ENCODE measurements around the gene NACC2.

Gene NACC2

GRCh38 chr9:136092741-136093140, 2.3 kb downstream of the NACC2 start:
- DNase-seq (ENCODE audit: low spot score), result no peak

- no peak for DNase-seq (ENCODE audit: low spot score)
These were observed 2.8 kb downstream of the NACC2 start for GRCh38 chr9:136092353-136092650.

- DNase-seq (ENCODE audit: low spot score), result no peak
These were observed 3.3 kb downstream of the NACC2 start for GRCh38 chr9:136091582-136092352.

GRCh38 chr9:136090768-136091581, 4.1 kb downstream of the NACC2 start:
- no peak for DNase-seq (ENCODE audit: low spot score)

GRCh38 chr9:136090056-136090735, 4.9 kb downstream of the NACC2 start:
- DNase-seq (ENCODE audit: low spot score), result no peak

- peak; percentile 81 for DNase-seq (ENCODE audit: low spot score)
These were observed 5.4 kb downstream of the NACC2 start for GRCh38 chr9:136089697-136090045.

GRCh38 chr9:136088939-136089696, 6.0 kb downstream of the NACC2 start:
- no peak for DNase-seq (ENCODE audit: low spot score)

- no peak for DNase-seq (ENCODE audit: low spot score)
These were observed 6.6 kb downstream of the NACC2 start for GRCh38 chr9:136088481-136088938.

- DNase-seq (ENCODE audit: low spot score), result no peak
These were observed 7.2 kb downstream of the NACC2 start for GRCh38 chr9:136087741-136088480.

GRCh38 chr9:136086951-136087740, 7.9 kb downstream of the NACC2 start:
- no peak for DNase-seq (ENCODE audit: low spot score)

- DNase-seq (ENCODE audit: low spot score), result no peak
These were observed 8.7 kb downstream of the NACC2 start for GRCh38 chr9:136086213-136086881.

- DNase-seq (ENCODE audit: low spot score), result no peak
These were observed 9.3 kb downstream of the NACC2 start for GRCh38 chr9:136085815-136086212.

- DNase-seq (ENCODE audit: low spot score), result no peak
These were observed 10.8 kb downstream of the NACC2 start for GRCh38 chr9:136084063-136084944.

GRCh38 chr9:136083558-136084062, 11.5 kb downstream of the NACC2 start:
- DNase-seq (ENCODE audit: low spot score), result no peak

- no peak for DNase-seq (ENCODE audit: low spot score)
These were observed 12.4 kb downstream of the NACC2 start for GRCh38 chr9:136082496-136083361.

GRCh38 chr9:136081826-136082495, 13.1 kb downstream of the NACC2 start:
- no peak for DNase-seq (ENCODE audit: low spot score)

GRCh38 chr9:136081113-136081825, 13.8 kb downstream of the NACC2 start:
- DNase-seq (ENCODE audit: low spot score), result no peak

Measured in AG08396 (cell line).